Smooth muscle cell (in vitro differentiated cells): ENCODE data around the gene GRAMD1C. TPM values are rescaled to one million over a fixed set of nuclear protein-coding genes. Genes with fewer than 3 reads are reported as not detected.

Source experiments
- DNase-seq: peaks from one replicate; lab custom pipeline; 2025; ENCODE audit not compliant: unreplicated experiment; lab: John Stamatoyannopoulos, UW
- H2AFZ ChIP-seq: fragments of 200-600 bp; sonication (generic); 2 replicates; pipeline ENCODE4 v1.6.0; 2016; ENCODE audit warnings: antibody characterized with exemption, low read depth, mild to moderate bottlenecking
- H3F3A ChIP-seq: fragments of 200-600 bp; sonication (generic); 2 replicates; pipeline ENCODE4 v1.6.0; 2017; ENCODE audit warnings: antibody characterized with exemption, low read depth
- H3K27ac ChIP-seq: fragments of 200-600 bp; sonication (generic); 2 replicates; pipeline ENCODE4 v1.5.1; 2016; ENCODE audit warnings: low read depth, mild to moderate bottlenecking
- H3K27me3 ChIP-seq: fragments of 200-600 bp; sonication (generic); 2 replicates; pipeline ENCODE4 v1.6.1; 2016; ENCODE audit warnings: low read depth, mild to moderate bottlenecking
- H3K36me3 ChIP-seq: fragments of 200-600 bp; sonication (generic); 2 replicates; pipeline ENCODE4 v1.5.1; 2016; ENCODE audit warnings: low read depth
- H3K4me1 ChIP-seq: fragments of 200-600 bp; sonication (generic); 2 replicates; pipeline ENCODE4 v1.5.1; 2016; ENCODE audit warnings: low read depth
- H3K4me2 ChIP-seq: fragments of 200-600 bp; sonication (generic); 2 replicates; pipeline ENCODE4 v1.6.0; 2016; ENCODE audit warnings: mild to moderate bottlenecking
- H3K4me3 ChIP-seq: fragments of 200-600 bp; sonication (generic); 2 replicates; pipeline ENCODE4 v1.5.1; 2016; ENCODE audit warnings: mild to moderate bottlenecking
- H3K79me2 ChIP-seq: fragments of 200-600 bp; sonication (generic); 2 replicates; pipeline ENCODE4 v1.6.0; 2016; ENCODE audit warnings: low read depth, mild to moderate bottlenecking
- H3K9ac ChIP-seq: fragments of 200-600 bp; sonication (generic); 2 replicates; pipeline ENCODE4 v1.6.0; 2016; ENCODE audit warnings: low read depth
- H3K9me3 ChIP-seq: fragments of 200-600 bp; sonication (generic); replicated peaks from 2 replicates; pipeline ENCODE4 v1.5.1; 2016; ENCODE audit warnings: low read depth
- H4K20me1 ChIP-seq: fragments of 200-600 bp; sonication (generic); 2 replicates; pipeline ENCODE4 v1.6.0; 2016; ENCODE audit warnings: low read depth
- WGBS: methylation state at CpG from one replicate; pipeline ENCODE4 v1.1.7; 2016; ENCODE audit warnings: low lambda C conversion rate; 5-methylcytosine and 5-hydroxymethylcytosine counted together
- polyA plus RNA-seq: library from polyadenylated mRNA; unstranded; fragments of >200 nt; fragmentation: Nextera tagmentation; extraction: Ambion mirVana; gene quantifications from 2 replicates; pipeline ENCODE4 v1.2.1, GENCODE V29; 2016
- total RNA-seq: library from RNA; depleted of rRNA; stranded (reverse); fragments of >200 nt; gene quantifications from 2 replicates; pipeline ENCODE4 v1.2.3, GENCODE V29; 2014
- TF ChIP-seq, protein P1 (sequence below): fragments of 200-600 bp; sonication (generic); IDR thresholded peaks from 2 replicates; pipeline ENCODE4 v1.5.1; 2017; ENCODE audit warnings: borderline replicate concordance, mild to moderate bottlenecking, antibody characterized with exemption; ENCODE audit not compliant: insufficient read depth, poor library complexity, severe bottlenecking

Gene GRAMD1C
- total and polyA plus RNA-seq, 2 experiments from 2014 or later = 1.8 to 1.9 TPM

DNA sequence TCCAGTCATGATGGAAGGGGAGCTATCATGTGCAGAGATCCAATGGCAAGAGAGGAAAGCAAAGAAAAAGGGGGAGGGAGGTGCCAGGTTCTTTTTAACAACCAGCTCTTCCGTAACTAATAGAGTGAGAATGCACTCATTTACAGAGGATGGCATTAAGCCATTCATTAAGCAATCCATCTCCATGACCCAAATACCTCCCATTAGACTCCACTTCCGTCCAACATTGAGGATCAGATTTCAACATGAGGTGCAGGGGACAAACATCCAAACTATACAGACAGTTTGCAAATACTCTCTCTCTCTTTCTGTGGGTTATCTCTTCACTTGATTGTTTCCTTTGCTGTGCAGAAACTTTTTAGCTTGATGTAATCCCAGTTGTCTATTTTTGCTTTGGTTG, 130.4 kb downstream of the GRAMD1C start:
- no peak for DNase-seq
- WGBS = 69% methylated on average over 2 of the region's 2 CpGs
- no peaks in the 10 kb centered on the region for H3K27me3 ChIP-seq
- H3K4me1 ChIP-seq = no peaks in the 10 kb centered on the region
- no peak overlapping the region for H3K4me2 ChIP-seq
- no peak overlapping the region for H2AFZ ChIP-seq
- no peak overlapping the region for H3K9ac ChIP-seq
- no peaks in the 10 kb centered on the region for H3K79me2 ChIP-seq
- peaks cover 6% of the 10 kb centered on the region for H3K9me3 ChIP-seq
- H3K4me3 ChIP-seq = no peak overlapping the region
- H3F3A ChIP-seq = no peaks in the 10 kb centered on the region
- TF ChIP-seq, protein P1, sequence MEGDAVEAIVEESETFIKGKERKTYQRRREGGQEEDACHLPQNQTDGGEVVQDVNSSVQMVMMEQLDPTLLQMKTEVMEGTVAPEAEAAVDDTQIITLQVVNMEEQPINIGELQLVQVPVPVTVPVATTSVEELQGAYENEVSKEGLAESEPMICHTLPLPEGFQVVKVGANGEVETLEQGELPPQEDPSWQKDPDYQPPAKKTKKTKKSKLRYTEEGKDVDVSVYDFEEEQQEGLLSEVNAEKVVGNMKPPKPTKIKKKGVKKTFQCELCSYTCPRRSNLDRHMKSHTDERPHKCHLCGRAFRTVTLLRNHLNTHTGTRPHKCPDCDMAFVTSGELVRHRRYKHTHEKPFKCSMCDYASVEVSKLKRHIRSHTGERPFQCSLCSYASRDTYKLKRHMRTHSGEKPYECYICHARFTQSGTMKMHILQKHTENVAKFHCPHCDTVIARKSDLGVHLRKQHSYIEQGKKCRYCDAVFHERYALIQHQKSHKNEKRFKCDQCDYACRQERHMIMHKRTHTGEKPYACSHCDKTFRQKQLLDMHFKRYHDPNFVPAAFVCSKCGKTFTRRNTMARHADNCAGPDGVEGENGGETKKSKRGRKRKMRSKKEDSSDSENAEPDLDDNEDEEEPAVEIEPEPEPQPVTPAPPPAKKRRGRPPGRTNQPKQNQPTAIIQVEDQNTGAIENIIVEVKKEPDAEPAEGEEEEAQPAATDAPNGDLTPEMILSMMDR = no peak
- no peak overlapping the region for H3K27ac ChIP-seq
- no peaks in the 10 kb centered on the region for H3K36me3 ChIP-seq
- H4K20me1 ChIP-seq = no peaks in the 10 kb centered on the region

DNA sequence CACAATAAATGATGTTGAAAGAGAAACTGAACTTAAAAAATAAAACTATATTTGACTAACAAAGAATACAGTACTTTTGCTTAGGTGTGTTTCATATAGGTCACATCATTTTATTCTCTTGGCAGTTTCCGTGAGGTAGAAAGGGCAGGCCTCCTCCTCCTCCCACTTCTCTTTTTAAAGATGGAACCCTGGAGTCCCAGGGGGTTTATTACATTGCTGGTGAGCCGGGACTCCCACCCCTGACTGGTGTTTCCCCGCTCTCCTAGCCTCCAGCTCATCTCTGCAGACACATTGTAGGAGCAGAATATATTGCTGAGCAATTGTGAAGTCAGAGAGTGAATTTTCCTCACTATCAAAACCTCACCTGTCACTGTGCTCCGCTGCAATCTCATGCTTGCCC, 139.2 kb downstream of the GRAMD1C start:
- DNase-seq = no peak
- no peaks in the 10 kb centered on the region for H3K4me1 ChIP-seq
- no peak overlapping the region for H3K27ac ChIP-seq
- peaks cover 6% of the 10 kb centered on the region for H3K9me3 ChIP-seq
- no peak overlapping the region for H3K9ac ChIP-seq
- TF ChIP-seq, protein P1 = no peak
- H3K27me3 ChIP-seq = no peaks in the 10 kb centered on the region
- 94% methylated on average over 4 of the region's 4 CpGs for whole genome bisulfite sequencing
- no peaks in the 10 kb centered on the region for H3F3A ChIP-seq
- no peak overlapping the region for H3K4me3 ChIP-seq
- H4K20me1 ChIP-seq = no peaks in the 10 kb centered on the region
- H2AFZ ChIP-seq = no peak overlapping the region
- peaks cover 4% of the 10 kb centered on the region for H3K36me3 ChIP-seq
- no peak overlapping the region for H3K4me2 ChIP-seq
- H3K79me2 ChIP-seq = no peaks in the 10 kb centered on the region

DNA sequence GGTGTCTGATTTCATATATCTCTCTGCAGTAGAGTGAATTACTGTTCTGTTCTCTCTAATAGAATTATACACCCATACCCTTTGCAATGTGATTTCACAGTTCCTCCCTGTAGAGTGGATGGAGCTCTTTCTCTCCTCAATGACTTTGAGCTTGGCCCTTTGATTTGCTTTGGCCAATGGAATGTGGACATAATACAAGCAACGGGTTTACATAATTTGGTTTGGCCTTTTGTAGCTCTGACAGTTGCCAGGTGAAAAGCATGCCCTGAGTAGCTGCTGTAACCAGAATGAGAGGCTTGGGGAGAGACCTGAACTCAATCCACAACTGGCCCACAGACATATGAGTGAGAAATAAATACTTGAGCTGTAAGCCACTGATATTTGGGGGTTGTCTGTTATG, 141.3 kb downstream of the GRAMD1C start:
- no peak overlapping the region for H3K9ac ChIP-seq
- no peak for DNase-seq
- no peaks in the 10 kb centered on the region for H3K9me3 ChIP-seq
- TF ChIP-seq, protein P1 = no peak
- H3K79me2 ChIP-seq = no peaks in the 10 kb centered on the region
- no peaks in the 10 kb centered on the region for H3F3A ChIP-seq
- no peaks in the 10 kb centered on the region for H4K20me1 ChIP-seq
- H3K4me3 ChIP-seq = no peak overlapping the region
- H3K27me3 ChIP-seq = no peaks in the 10 kb centered on the region
- H3K4me2 ChIP-seq = no peak overlapping the region
- WGBS = 85% methylated on average over 1 of the region's 1 CpG
- peaks cover under 1% of the 10 kb centered on the region for H3K36me3 ChIP-seq
- H2AFZ ChIP-seq = no peak overlapping the region
- no peak overlapping the region for H3K27ac ChIP-seq
- no peaks in the 10 kb centered on the region for H3K4me1 ChIP-seq

DNA sequence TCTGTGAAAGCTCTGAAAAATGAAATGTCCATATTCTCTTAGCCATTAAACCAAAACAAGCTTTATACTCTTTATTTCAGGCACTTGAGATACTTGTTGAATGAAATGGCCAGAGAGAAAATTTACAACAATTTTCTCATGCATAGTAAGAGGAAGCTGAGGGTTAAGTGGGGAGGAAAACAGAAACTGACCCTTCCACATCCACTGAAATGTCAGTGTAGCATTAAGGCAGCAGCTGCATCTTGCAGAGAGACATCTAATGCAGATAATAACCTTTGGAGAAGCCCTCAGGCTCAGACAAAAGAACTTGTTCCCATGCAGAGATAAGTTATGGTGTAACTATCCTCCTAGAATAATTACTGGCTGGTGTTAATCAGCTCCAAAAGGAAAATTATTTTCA, 143.2 kb downstream of the GRAMD1C start:
- Histone ChIP-seq H2AFZ (no peak overlapping the region), H3K27me3 (no peaks in the 10 kb centered on the region), H3F3A (no peaks in the 10 kb centered on the region), H4K20me1 (no peaks in the 10 kb centered on the region), H3K27ac (no peak overlapping the region), H3K4me1 (peaks cover 8% of the 10 kb centered on the region), H3K79me2 (no peaks in the 10 kb centered on the region), H3K36me3 (no peaks in the 10 kb centered on the region), H3K4me3 (no peak overlapping the region), H3K4me2 (no peak overlapping the region), H3K9ac (no peak overlapping the region), H3K9me3 (no peaks in the 10 kb centered on the region)
- no peak for DNase-seq
- TF ChIP-seq, protein P1 = no peak
